Brain microvascular endothelial cell (primary cell): ENCODE data around the gene CSH2.
"Not testable (repeated sequence)": the region's sequence is repeated elsewhere in the genome, so short reads cannot be mapped to it uniquely, and the experiment has no call there.

Experiments
- DNase-seq: peaks from one replicate; pipeline ENCODE4 v3.0.0-alpha.2; 2020
- H3K27ac ChIP-seq: fragments of 250-450 bp; sonication (Bioruptor Pico); 2 replicates; pipeline ENCODE4 v1.5.1; 2020; ENCODE audit warnings: mild to moderate bottlenecking, moderate library complexity
- H3K27me3 ChIP-seq: fragments of 250-450 bp; sonication (Bioruptor Pico); replicated peaks from 2 replicates; pipeline ENCODE4 v1.5.1; 2020; ENCODE audit warnings: mild to moderate bottlenecking
- H3K36me3 ChIP-seq: fragments of 250-450 bp; sonication (Bioruptor Pico); replicated peaks from 2 replicates; pipeline ENCODE4 v1.5.1; 2020; ENCODE audit warnings: mild to moderate bottlenecking
- H3K4me3 ChIP-seq: 2 replicates; pipeline ENCODE4 v1.5.1; 2011; ENCODE audit warnings: low read depth, mild to moderate bottlenecking, control low read depth, low read length, moderate library complexity
- in situ Hi-C: cut with HindIII; loops from 2 replicates; pipeline ENCODE4 v1.10.0; 2017; ENCODE audit warnings: low sequenced_read_pairs, low pct_ligation_motif_present
- TF ChIP-seq, protein P1 (sequence below): IDR thresholded peaks from 2 replicates; pipeline ENCODE4 v1.5.1; 2011; ENCODE audit warnings: low read depth, mild to moderate bottlenecking, moderate library complexity, low read length, control low read depth, inconsistent platforms; ENCODE audit errors: missing control alignments

The CSH2 gene

GRCh38 chr17:63871646-63872365 is 1.7 kb downstream of the CSH2 start:
- DNase-seq, in situ Hi-C loops, H3K27me3 ChIP-seq, H3K36me3 ChIP-seq, H3K27ac ChIP-seq, H3K4me3 ChIP-seq: not testable (repeated sequence)

- H3K27me3 ChIP-seq, DNase-seq, H3K27ac ChIP-seq, H3K4me3 ChIP-seq, H3K36me3 ChIP-seq, in situ Hi-C loops: not testable (repeated sequence)
Observed at GRCh38 chr17:63870292-63870665, 3.2 kb downstream of the CSH2 start.

GRCh38 chr17:63869491-63870291 is 3.8 kb downstream of the CSH2 start:
- H3K27ac ChIP-seq, H3K27me3 ChIP-seq, H3K36me3 ChIP-seq, H3K4me3 ChIP-seq, DNase-seq, in situ Hi-C loops: not testable (repeated sequence)
- TF ChIP-seq, protein P1, sequence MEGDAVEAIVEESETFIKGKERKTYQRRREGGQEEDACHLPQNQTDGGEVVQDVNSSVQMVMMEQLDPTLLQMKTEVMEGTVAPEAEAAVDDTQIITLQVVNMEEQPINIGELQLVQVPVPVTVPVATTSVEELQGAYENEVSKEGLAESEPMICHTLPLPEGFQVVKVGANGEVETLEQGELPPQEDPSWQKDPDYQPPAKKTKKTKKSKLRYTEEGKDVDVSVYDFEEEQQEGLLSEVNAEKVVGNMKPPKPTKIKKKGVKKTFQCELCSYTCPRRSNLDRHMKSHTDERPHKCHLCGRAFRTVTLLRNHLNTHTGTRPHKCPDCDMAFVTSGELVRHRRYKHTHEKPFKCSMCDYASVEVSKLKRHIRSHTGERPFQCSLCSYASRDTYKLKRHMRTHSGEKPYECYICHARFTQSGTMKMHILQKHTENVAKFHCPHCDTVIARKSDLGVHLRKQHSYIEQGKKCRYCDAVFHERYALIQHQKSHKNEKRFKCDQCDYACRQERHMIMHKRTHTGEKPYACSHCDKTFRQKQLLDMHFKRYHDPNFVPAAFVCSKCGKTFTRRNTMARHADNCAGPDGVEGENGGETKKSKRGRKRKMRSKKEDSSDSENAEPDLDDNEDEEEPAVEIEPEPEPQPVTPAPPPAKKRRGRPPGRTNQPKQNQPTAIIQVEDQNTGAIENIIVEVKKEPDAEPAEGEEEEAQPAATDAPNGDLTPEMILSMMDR: peak; percentile 38

GRCh38 chr17:63866625-63867024 is 6.9 kb downstream of the CSH2 start:
- DNase-seq, H3K27me3 ChIP-seq, in situ Hi-C loops, H3K4me3 ChIP-seq, H3K27ac ChIP-seq, H3K36me3 ChIP-seq: not testable (repeated sequence)
- TF ChIP-seq, protein P1: peak; percentile 38

- in situ Hi-C loops: no loop called here
- Histone ChIP-seq H3K27ac (no peak overlapping the region), H3K36me3 (no peaks in the 10 kb centered on the region), H3K4me3 (no peak overlapping the region), H3K27me3 (no peaks in the 10 kb centered on the region)
- TF ChIP-seq, protein P1: no peak
- no peak for DNase-seq
Observed at GRCh38 chr17:63859257-63859656, 14.2 kb downstream of the CSH2 start.

DNA sequence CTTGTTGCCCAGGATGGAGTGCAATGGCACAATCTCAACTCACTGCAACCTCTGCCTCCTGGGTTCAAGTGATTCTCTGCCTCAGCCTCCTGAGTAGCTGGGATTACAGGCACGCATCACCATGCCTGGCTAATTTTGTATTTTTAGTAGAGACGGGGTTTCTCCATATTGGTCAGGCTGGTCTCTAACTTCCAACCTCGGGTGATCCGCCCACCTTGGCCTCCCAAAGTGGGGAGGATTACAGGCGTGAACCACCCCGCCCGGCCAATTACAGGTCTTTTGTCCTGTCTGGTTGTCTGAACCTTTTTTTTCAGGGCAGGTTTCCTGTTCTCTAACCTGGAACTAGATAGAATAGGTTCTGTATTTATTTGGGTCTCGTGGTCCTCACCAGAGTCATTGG is 17.1 kb downstream of the CSH2 start:
- H3K27ac ChIP-seq, DNase-seq, H3K27me3 ChIP-seq, H3K36me3 ChIP-seq, H3K4me3 ChIP-seq, in situ Hi-C loops: not testable (repeated sequence)

GRCh38 chr17:63855185-63855584 is 18.3 kb downstream of the CSH2 start:
- in situ Hi-C loops: no loop called here
- TF ChIP-seq, protein P1: no peak
- Histone ChIP-seq H3K27ac (no peak overlapping the region), H3K4me3 (no peak overlapping the region), H3K36me3 (no peaks in the 10 kb centered on the region), H3K27me3 (no peaks in the 10 kb centered on the region)
- DNase-seq: no peak
